SU-DHL-6 (cell line): ENCODE results near the gene CLDN7.

ENCODE experiments used
- H2AFZ ChIP-seq: fragments of 200-600 bp; sonication (generic); 2 replicates; pipeline ENCODE4 v1.6.1; 2014; ENCODE audit warnings: low read depth, mild to moderate bottlenecking, moderate library complexity, mixed read lengths, antibody characterized with exemption, low read length; ENCODE audit not compliant: severe bottlenecking
- H3F3A ChIP-seq: fragments of 200-600 bp; shearing (Covaris generic); 2 replicates; pipeline ENCODE4 v1.6.0; 2016; ENCODE audit warnings: antibody characterized with exemption, mild to moderate bottlenecking; ENCODE audit not compliant: insufficient read depth
- H3K27ac ChIP-seq: fragments of 200-600 bp; sonication (generic); 2 replicates; pipeline ENCODE4 v1.5.1; 2016; ENCODE audit warnings: low read depth, mild to moderate bottlenecking, low read length, moderate library complexity, mixed read lengths
- H3K27me3 ChIP-seq: fragments of 200-600 bp; sonication (generic), shearing (Covaris generic); 2 replicates; pipeline ENCODE4 v1.6.0; 2014; ENCODE audit warnings: mild to moderate bottlenecking, low read length
- H3K36me3 ChIP-seq: fragments of 200-600 bp; sonication (generic); 2 replicates; pipeline ENCODE4 v1.6.1; 2014; ENCODE audit warnings: mild to moderate bottlenecking, low read length, mixed read lengths
- H3K4me2 ChIP-seq: fragments of 300-600, 200-600 bp; shearing (Covaris generic), sonication (generic); 2 replicates; pipeline ENCODE4 v1.6.0; 2014; ENCODE audit warnings: low read length, low read depth, mild to moderate bottlenecking; ENCODE audit not compliant: poor library complexity, severe bottlenecking
- H3K4me3 ChIP-seq: fragments of 200-600 bp; sonication (generic); 2 replicates; pipeline ENCODE4 v1.5.1; 2014; ENCODE audit warnings: antibody characterized with exemption, low read length, mild to moderate bottlenecking, mixed read lengths; ENCODE audit not compliant: insufficient read depth, poor library complexity, severe bottlenecking
- H3K79me2 ChIP-seq: fragments of 200-600 bp; sonication (generic); 2 replicates; pipeline ENCODE4 v1.6.1; 2014; ENCODE audit warnings: mild to moderate bottlenecking, low read length, moderate library complexity; ENCODE audit not compliant: insufficient read depth
- H3K9ac ChIP-seq: fragments of 200-600 bp; sonication (generic); 2 replicates; pipeline ENCODE4 v1.7.0; 2014; ENCODE audit warnings: mild to moderate bottlenecking, low read length
- H3K9me2 ChIP-seq: fragments of 200-600 bp; sonication (generic); replicated peaks from 2 replicates; pipeline ENCODE4 v1.6.1; 2014; ENCODE audit warnings: low read length; ENCODE audit not compliant: insufficient read depth
- H3K9me3 ChIP-seq: fragments of 200-600 bp; sonication (generic); 2 replicates; pipeline ENCODE4 v1.6.1; 2014; ENCODE audit warnings: low read length, mixed read lengths; ENCODE audit not compliant: insufficient read depth
- H4K20me1 ChIP-seq: fragments of 200-600 bp; sonication (generic); 2 replicates; pipeline ENCODE4 v1.6.1; 2014; ENCODE audit warnings: low read depth, mild to moderate bottlenecking, antibody characterized with exemption, low read length, moderate library complexity, mixed read lengths
- CTCF ChIP-seq: fragments of 200-600 bp; sonication (generic); IDR thresholded peaks from one replicate; pipeline ENCODE4 v1.5.1; 2017; ENCODE audit warnings: antibody characterized with exemption, mild to moderate bottlenecking, low read length, moderate library complexity; ENCODE audit not compliant: insufficient read depth, poor library complexity, severe bottlenecking
- EZH2phosphoT487 ChIP-seq: fragments of 200-600 bp; sonication (generic), shearing (Covaris generic); conservative IDR thresholded peaks from 2 replicates; pipeline ENCODE4 v1.6.1; 2018; ENCODE audit warnings: mild to moderate bottlenecking, antibody characterized with exemption, low read length, moderate library complexity, mixed read lengths

CLDN7 gene

GRCh38 chr17:7262192-7262934 is at the start of gene CLDN7:
CLDN7 (minus strand) TSS chr17:7262478; CDS start chr17:7262043, 435 bp downstream.
- H3K4me2 ChIP-seq, result no peak within 1 kb of the TSS
- no peak within 1 kb of the TSS for H3K27ac ChIP-seq
- no peaks in the 10 kb centered on the region for H3K79me2 ChIP-seq
- no peak within 1 kb of the TSS for H3K4me3 ChIP-seq
- no peak within 1 kb of the TSS for H2AFZ ChIP-seq
- 0 out of 2 replicates have a peak, but pooled peaks cover 2% of the 10 kb centered on the region for H3K36me3 ChIP-seq
- no peaks in the 10 kb centered on the region for H4K20me1 ChIP-seq
- no peaks in the 10 kb centered on the region for H3K27me3 ChIP-seq
- H3K9me2 ChIP-seq, result no peaks in the 10 kb centered on the region
- H3K9ac ChIP-seq, result no peak within 1 kb of the TSS
- H3F3A ChIP-seq, result no peaks in the 10 kb centered on the region
- TF ChIP-seq CTCF (no peak), EZH2phosphoT487 (no peak)
- no peaks in the 10 kb centered on the region for H3K9me3 ChIP-seq

DNA sequence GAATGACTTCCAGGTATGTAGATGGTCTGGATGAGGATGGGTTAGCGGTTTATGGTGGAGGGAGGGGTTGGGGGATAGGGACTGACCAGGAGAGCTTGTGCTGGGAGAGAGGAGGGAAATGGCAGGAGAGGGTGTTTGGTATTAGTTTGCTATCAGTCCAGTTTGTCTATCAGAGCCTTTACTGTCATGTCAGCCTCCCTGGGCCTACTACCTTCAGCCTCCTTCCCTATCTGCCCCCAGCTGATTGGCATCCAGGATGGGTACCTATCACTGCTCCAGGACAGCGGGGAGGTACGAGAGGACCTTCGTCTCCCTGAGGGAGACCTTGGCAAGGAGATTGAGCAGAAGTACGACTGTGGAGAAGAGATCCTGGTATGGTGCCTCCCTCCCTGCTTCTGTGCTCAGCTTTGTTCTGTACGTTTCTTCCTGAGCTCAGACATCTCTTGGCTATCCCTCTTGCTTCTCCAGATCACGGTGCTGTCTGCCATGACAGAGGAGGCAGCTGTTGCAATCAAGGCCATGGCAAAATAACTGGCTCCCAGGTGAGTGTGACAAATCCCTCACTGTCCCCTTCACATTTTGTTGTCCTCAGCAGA is 48.9 kb upstream of the CLDN7 start:
- Histone ChIP-seq H3K79me2 (peaks cover 44% of the 10 kb centered on the region), H3K4me3 (no peak overlapping the region), H3K27me3 (no peaks in the 10 kb centered on the region), H2AFZ (no peak overlapping the region), H3K36me3 (peaks cover 24% of the 10 kb centered on the region), H3K27ac (no peak overlapping the region), H3K9me3 (no peaks in the 10 kb centered on the region), H3K9me2 (no peaks in the 10 kb centered on the region), H4K20me1 (peaks cover 19% of the 10 kb centered on the region), H3F3A (peaks cover 67% of the 10 kb centered on the region), H3K9ac (no peak overlapping the region), H3K4me2 (peak overlapping the region; percentile 88)
- TF ChIP-seq CTCF, result no peak
- TF ChIP-seq EZH2phosphoT487, result no peak

GRCh38 chr17:7309628-7310027 is 47.4 kb upstream of the CLDN7 start:
- H3F3A ChIP-seq, result peaks cover 67% of the 10 kb centered on the region
- peak overlapping the region; percentile 86 for H3K4me3 ChIP-seq
- H3K27ac ChIP-seq, result peak overlapping the region; percentile 93
- no peaks in the 10 kb centered on the region for H3K9me2 ChIP-seq
- H3K36me3 ChIP-seq, result peaks cover 24% of the 10 kb centered on the region
- peak overlapping the region; percentile 96; the same call in 1 of the 2 replicates for H3K9ac ChIP-seq
- H3K4me2 ChIP-seq, result peak overlapping the region; percentile 88
- no peaks in the 10 kb centered on the region for H3K27me3 ChIP-seq
- H3K79me2 ChIP-seq, result peaks cover 41% of the 10 kb centered on the region
- H2AFZ ChIP-seq, result no peak overlapping the region
- H4K20me1 ChIP-seq, result peaks cover 19% of the 10 kb centered on the region
- TF ChIP-seq EZH2phosphoT487, result no peak
- no peak for TF ChIP-seq CTCF
- H3K9me3 ChIP-seq, result no peaks in the 10 kb centered on the region
